GM12878 (cell line): ENCODE data around the gene TRDN. TPM values are rescaled to one million over a fixed set of nuclear protein-coding genes. Genes with fewer than 3 reads are reported as not detected.

ENCODE experiments used
- ATAC-seq: fragments of 200-7000 bp; cut with Tn5 transposase; 3 replicates; pipeline ENCODE4 v1.9.1; 2020; ENCODE audit warnings: mild to moderate bottlenecking, moderate library complexity
- BruUV-seq: library from RNA; stranded (reverse); fragments of 400-500 nt; replicated peaks from 2 replicates; lab custom pipeline; 2021; lab: Mats Ljungman, UMichigan
- CTCF ChIA-PET: fragments of 300-600 bp; sonication (Branson Sonifier 250); formaldehyde crosslinking; extraction: SDS; loops from one replicate; lab custom pipeline; 2021; ENCODE audit warnings: inconsistent platforms; lab: Yijun Ruan, JAX
- POLR2A ChIA-PET: fragments of 350-600 bp; formaldehyde crosslinking; extraction: SDS; loops from one replicate; lab custom pipeline; 2021; ENCODE audit warnings: inconsistent platforms; lab: Charles Lee
- RAD21 ChIA-PET: fragments of 300-600 bp; sonication (Branson Sonifier 250); formaldehyde crosslinking; loops from one replicate; lab custom pipeline; 2023; ENCODE audit warnings: antibody characterized with exemption; ENCODE audit not compliant: unreplicated experiment; lab: Charles Lee
- SMC1A ChIA-PET: fragments of 300-600 bp; sonication (Branson Sonifier 250); formaldehyde crosslinking; loops from one replicate; lab custom pipeline; 2023; ENCODE audit not compliant: unreplicated experiment, uncharacterized antibody; lab: Charles Lee
- DNase-seq: peaks from one replicate; pipeline ENCODE4 v3.0.0-alpha.2; 2011; ENCODE audit warnings: low read depth, low spot score
- FAIRE-seq: peaks from 3 replicates; lab custom pipeline; 2011; peaks lifted over from hg19 to GRCh38; lab: Jason Lieb, UNC
- H2AFZ ChIP-seq: 2 replicates; pipeline ENCODE4 v1.6.0; 2011; ENCODE audit warnings: low read depth, low read length, control low read depth; ENCODE audit not compliant: control insufficient read depth
- H3K27ac ChIP-seq: 2 replicates; pipeline ENCODE4 v1.5.1; 2011; ENCODE audit warnings: control low read depth; ENCODE audit not compliant: control insufficient read depth, insufficient read depth
- H3K27me3 ChIP-seq, 2 experiments: replicated peaks in 1 of 2; 2 replicates each; pipeline versions ENCODE4 v1.6.0 to v1.6.1; 2011; ENCODE audit warnings: low read length in 1 of 2; ENCODE audit not compliant: control insufficient read depth in 2 of 2, insufficient read depth in 2 of 2
- H3K36me3 ChIP-seq, 2 experiments: 2 replicates each; pipeline ENCODE4 v1.5.1; 2011; ENCODE audit warnings: low read length in 1 of 2; ENCODE audit not compliant: control insufficient read depth in 2 of 2, insufficient read depth in 2 of 2
- H3K4me1 ChIP-seq: 2 replicates; pipeline ENCODE4 v1.6.1; 2011; ENCODE audit warnings: mild to moderate bottlenecking, low read length, moderate library complexity, mixed read lengths; ENCODE audit not compliant: control insufficient read depth, insufficient read depth
- H3K4me2 ChIP-seq: 2 replicates; pipeline ENCODE4 v1.6.0; 2011; ENCODE audit warnings: control low read depth; ENCODE audit not compliant: control insufficient read depth, insufficient read depth
- H3K4me3 ChIP-seq: fragments of 200-600 bp; sonication (generic); 2 replicates; pipeline ENCODE4 v1.5.1; 2016
- H3K79me2 ChIP-seq: 2 replicates; pipeline ENCODE4 v1.6.0; 2011; ENCODE audit warnings: low read length; ENCODE audit not compliant: control insufficient read depth, insufficient read depth
- H3K9ac ChIP-seq: 2 replicates; pipeline ENCODE4 v1.8.0; 2011; ENCODE audit warnings: low read length, control low read depth, mixed read lengths; ENCODE audit not compliant: control insufficient read depth, insufficient read depth
- H3K9me3 ChIP-seq: replicated peaks from 3 replicates; pipeline ENCODE4 v1.5.1; 2011; ENCODE audit warnings: mild to moderate bottlenecking, low read length; ENCODE audit not compliant: control insufficient read depth, insufficient read depth
- H4K20me1 ChIP-seq: 2 replicates; pipeline ENCODE4 v1.6.0; 2011; ENCODE audit not compliant: control insufficient read depth, insufficient read depth
- ASH2L ChIP-seq: fragments of 300-600, 200-600 bp; sonication (generic); IDR thresholded peaks from 2 replicates; pipeline ENCODE4 v1.6.1; 2017; ENCODE audit warnings: low read depth, mild to moderate bottlenecking, borderline replicate concordance
- ATF7 ChIP-seq: fragments of 450-650 bp; IDR thresholded peaks from 2 replicates; pipeline ENCODE4 v1.6.1; 2016; ENCODE audit warnings: low read depth, mild to moderate bottlenecking
- BACH1 ChIP-seq: fragments of 450-650 bp; IDR thresholded peaks from 2 replicates; pipeline ENCODE4 v1.6.1; 2017; ENCODE audit warnings: mild to moderate bottlenecking, borderline replicate concordance
- FOS ChIP-seq: IDR thresholded peaks from 3 replicates; pipeline ENCODE4 v1.6.1; 2011; ENCODE audit warnings: borderline replicate concordance; ENCODE audit not compliant: insufficient read length; ENCODE audit errors: extremely low read depth
- HDGF ChIP-seq: fragments of 450-650 bp; IDR thresholded peaks from 2 replicates; pipeline ENCODE4 v1.6.1; 2016; ENCODE audit warnings: antibody characterized with exemption
- MYB ChIP-seq: fragments of 150-350 bp; IDR thresholded peaks from 2 replicates; pipeline ENCODE4 v1.6.1; 2014; ENCODE audit warnings: mild to moderate bottlenecking, low read depth, low read length, borderline replicate concordance
- POLR2AphosphoS5 ChIP-seq: IDR thresholded peaks from 2 replicates; pipeline ENCODE4 v1.6.1; 2011; ENCODE audit warnings: mild to moderate bottlenecking, low read length, inconsistent platforms
- ZNF207 ChIP-seq: fragments of 450-650 bp; IDR thresholded peaks from 2 replicates; pipeline ENCODE4 v1.6.1; 2014; ENCODE audit warnings: antibody characterized with exemption, mild to moderate bottlenecking, borderline replicate concordance
- WGBS: methylation state at CpG from one replicate; pipeline ENCODE4 v1.1.6; 2016; ENCODE audit warnings: low lambda C conversion rate; ENCODE audit not compliant: insufficient replicate concordance, insufficient coverage; ENCODE audit errors: missing lambda C conversion rate; 5-methylcytosine and 5-hydroxymethylcytosine counted together
- in situ Hi-C: fragments of 300-500 bp; cut with MboI; formaldehyde crosslinking; loops from 9 replicates; pipeline ENCODE4 v1.14.3; 2018; ENCODE audit warnings: mixed read lengths
- intact Hi-C: fragments of 100-400 bp; cut with micrococcal nuclease; formaldehyde crosslinking; loops from one replicate; pipeline ENCODE4 v1.14.2; 2022; ENCODE audit not compliant: unreplicated experiment
- polyA plus RNA-seq, 11 experiments: library from polyadenylated mRNA; depleted of rRNA in 4 of 11; unstranded in 6 of 11; stranded (reverse) in 5 of 11; fragments of >200 nt; fragmentation: Nextera tagmentation in 4 of 11; fragmentation: Illumina TruSeq in 1 of 11; extraction: Ambion mirVana in 4 of 11; extraction: Trizol in 1 of 11; gene quantifications; 1 replicate in 1 of 11; 2 replicates in 10 of 11; pipeline versions ENCODE4 v1.2.1 to v1.2.3, GENCODE V29; 2011 to 2016; ENCODE audit warnings: inconsistent platforms in 2 of 11, missing spikeins in 2 of 11, low read depth in 1 of 11
- total RNA-seq, 4 experiments: library from RNA; depleted of rRNA in 3 of 4; stranded (reverse); fragments of >200 nt in 3 of 4; fragmentation: Illumina TruSeq in 1 of 4; extraction: Trizol in 1 of 4; gene quantifications; 2 replicates each; pipeline versions ENCODE4 v1.2.1 to v1.2.3, GENCODE V29; 2013 to 2021
- TF ChIP-seq, protein P1 (sequence below): fragments of 450-650 bp; IDR thresholded peaks from 2 replicates; pipeline ENCODE4 v1.6.1; 2014; ENCODE audit warnings: mild to moderate bottlenecking
- TF ChIP-seq, protein P2 (sequence below): IDR thresholded peaks from 2 replicates; pipeline ENCODE4 v1.6.1; 2012; ENCODE audit warnings: low read depth, low read length, improper control_type of control experiment
- TF ChIP-seq, protein P3 (sequence below): IDR thresholded peaks from 2 replicates; pipeline ENCODE4 v1.6.1; 2012; ENCODE audit warnings: low read length, inconsistent platforms

Gene TRDN
- total and polyA plus RNA-seq, 10 of the 15 experiments (the other 5 are each of a cell fraction or from before 2014, with no cell fraction given), result not detected

DNA sequence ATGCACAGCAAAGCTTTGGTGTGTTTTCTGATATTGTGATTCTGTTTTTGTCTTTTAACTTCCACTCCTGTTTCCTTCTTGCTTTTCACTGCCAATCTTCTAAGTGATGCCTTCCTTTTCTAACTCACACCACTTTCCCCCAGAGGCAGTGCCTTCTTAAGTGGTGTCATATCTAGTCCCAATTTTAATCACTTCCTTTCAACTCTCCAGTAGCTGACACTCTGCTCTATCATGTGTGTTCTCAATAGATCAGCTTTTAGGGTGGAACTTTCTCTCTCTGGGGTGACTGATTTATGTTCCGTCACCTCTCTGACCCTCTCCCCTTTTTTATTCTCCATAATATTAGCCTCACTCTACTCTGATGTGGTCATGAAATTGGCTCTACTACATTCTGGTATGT lies 460.0 kb downstream of the TRDN start:
- no peak for FAIRE-seq
- RAD21 ChIA-PET, result no interaction called here
- intact Hi-C loops (no loop called here), in situ Hi-C loops (no loop called here)
- no peaks in the 10 kb centered on the region for H3K36me3 ChIP-seq
- SMC1A ChIA-PET, result interaction anchor here (0.6 kb wide), 1 partner anchor 1229 kb away, joined by 3 read pairs; no protein-coding TSS in a partner anchor
- H3K27me3 ChIP-seq, result no peaks in the 10 kb centered on the region
- no peaks in the 10 kb centered on the region for H3K4me1 ChIP-seq
- WGBS, result 8% methylated on average over 1 of the region's 1 CpG
- TF ChIP-seq FOS (no peak), ZNF207 (no peak), ATF7 (no peak), BACH1 (no peak), ASH2L (no peak), POLR2AphosphoS5 (no peak), HDGF (no peak), MYB (no peak)
- TF ChIP-seq, protein P1, sequence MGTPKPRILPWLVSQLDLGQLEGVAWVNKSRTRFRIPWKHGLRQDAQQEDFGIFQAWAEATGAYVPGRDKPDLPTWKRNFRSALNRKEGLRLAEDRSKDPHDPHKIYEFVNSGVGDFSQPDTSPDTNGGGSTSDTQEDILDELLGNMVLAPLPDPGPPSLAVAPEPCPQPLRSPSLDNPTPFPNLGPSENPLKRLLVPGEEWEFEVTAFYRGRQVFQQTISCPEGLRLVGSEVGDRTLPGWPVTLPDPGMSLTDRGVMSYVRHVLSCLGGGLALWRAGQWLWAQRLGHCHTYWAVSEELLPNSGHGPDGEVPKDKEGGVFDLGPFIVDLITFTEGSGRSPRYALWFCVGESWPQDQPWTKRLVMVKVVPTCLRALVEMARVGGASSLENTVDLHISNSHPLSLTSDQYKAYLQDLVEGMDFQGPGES, result no peak
- TF ChIP-seq, protein P2, sequence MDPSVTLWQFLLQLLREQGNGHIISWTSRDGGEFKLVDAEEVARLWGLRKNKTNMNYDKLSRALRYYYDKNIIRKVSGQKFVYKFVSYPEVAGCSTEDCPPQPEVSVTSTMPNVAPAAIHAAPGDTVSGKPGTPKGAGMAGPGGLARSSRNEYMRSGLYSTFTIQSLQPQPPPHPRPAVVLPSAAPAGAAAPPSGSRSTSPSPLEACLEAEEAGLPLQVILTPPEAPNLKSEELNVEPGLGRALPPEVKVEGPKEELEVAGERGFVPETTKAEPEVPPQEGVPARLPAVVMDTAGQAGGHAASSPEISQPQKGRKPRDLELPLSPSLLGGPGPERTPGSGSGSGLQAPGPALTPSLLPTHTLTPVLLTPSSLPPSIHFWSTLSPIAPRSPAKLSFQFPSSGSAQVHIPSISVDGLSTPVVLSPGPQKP, result no peak
- TF ChIP-seq, protein P3, sequence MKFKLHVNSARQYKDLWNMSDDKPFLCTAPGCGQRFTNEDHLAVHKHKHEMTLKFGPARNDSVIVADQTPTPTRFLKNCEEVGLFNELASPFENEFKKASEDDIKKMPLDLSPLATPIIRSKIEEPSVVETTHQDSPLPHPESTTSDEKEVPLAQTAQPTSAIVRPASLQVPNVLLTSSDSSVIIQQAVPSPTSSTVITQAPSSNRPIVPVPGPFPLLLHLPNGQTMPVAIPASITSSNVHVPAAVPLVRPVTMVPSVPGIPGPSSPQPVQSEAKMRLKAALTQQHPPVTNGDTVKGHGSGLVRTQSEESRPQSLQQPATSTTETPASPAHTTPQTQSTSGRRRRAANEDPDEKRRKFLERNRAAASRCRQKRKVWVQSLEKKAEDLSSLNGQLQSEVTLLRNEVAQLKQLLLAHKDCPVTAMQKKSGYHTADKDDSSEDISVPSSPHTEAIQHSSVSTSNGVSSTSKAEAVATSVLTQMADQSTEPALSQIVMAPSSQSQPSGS, result no peak
- no peaks in the 10 kb centered on the region for H4K20me1 ChIP-seq
- DNase-seq, result no peak
- H3K27ac ChIP-seq, result no peak overlapping the region
- H3K4me2 ChIP-seq, result no peak overlapping the region
- no TSS peak for BruUV-seq
- H2AFZ ChIP-seq, result no peak overlapping the region
- no peaks in the 10 kb centered on the region for H3K9me3 ChIP-seq
- ATAC-seq, result no peak
- H3K9ac ChIP-seq, result no peak overlapping the region
- no peak overlapping the region for H3K4me3 ChIP-seq
- POLR2A ChIA-PET, result no interaction called here
- no peaks in the 10 kb centered on the region for H3K79me2 ChIP-seq
- CTCF ChIA-PET, result no interaction called here
